H9 (cell line): ENCODE measurements around the gene TMEM108. TPM values are rescaled to one million over a fixed set of nuclear protein-coding genes. Genes with fewer than 3 reads are reported as not detected.

Experiments
- DNase-seq: peaks from one replicate; pipeline ENCODE4 v3.0.0-alpha.2; 2017
- H2AFZ ChIP-seq: one replicate; pipeline ENCODE4 v1.6.1; 2013; ENCODE audit warnings: mild to moderate bottlenecking, low read length, control low read depth, moderate library complexity
- H2AK5ac ChIP-seq: 2 replicates; pipeline ENCODE4 v1.6.1; 2013; ENCODE audit warnings: low read length, control low read depth, mixed read lengths; ENCODE audit not compliant: insufficient read length
- H2BK120ac ChIP-seq: one replicate; pipeline ENCODE4 v1.6.1; 2013; ENCODE audit warnings: low read depth, mild to moderate bottlenecking, low read length, control low read depth, inconsistent platforms; ENCODE audit not compliant: poor library complexity, severe bottlenecking
- H2BK12ac ChIP-seq: 2 replicates; pipeline ENCODE4 v1.6.1; 2013; ENCODE audit warnings: low read length, control low read depth, mixed read lengths, low read depth; ENCODE audit not compliant: insufficient read length
- H2BK15ac ChIP-seq: 2 replicates; pipeline ENCODE4 v1.6.1; 2013; ENCODE audit warnings: low read depth, low read length, control low read depth
- H2BK20ac ChIP-seq: one replicate; pipeline ENCODE4 v1.6.1; 2013; ENCODE audit warnings: low read depth, mild to moderate bottlenecking, low read length, control low read depth, inconsistent platforms; ENCODE audit not compliant: poor library complexity, severe bottlenecking
- H2BK5ac ChIP-seq: 2 replicates; pipeline ENCODE4 v1.6.1; 2013; ENCODE audit warnings: low read length, control low read depth, mixed read lengths; ENCODE audit not compliant: insufficient read length
- H3K14ac ChIP-seq: 2 replicates; pipeline ENCODE4 v1.6.1; 2013; ENCODE audit warnings: low read length, control low read depth; ENCODE audit not compliant: insufficient read depth
- H3K18ac ChIP-seq: 2 replicates; pipeline ENCODE4 v1.6.1; 2013; ENCODE audit warnings: low read depth, mild to moderate bottlenecking, mixed read lengths, low read length, control low read depth; ENCODE audit not compliant: insufficient read length
- H3K23ac ChIP-seq: 2 replicates; pipeline ENCODE4 v1.6.1; 2013; ENCODE audit warnings: low read length, control low read depth, mixed read lengths, low read depth; ENCODE audit not compliant: insufficient read length
- H3K23me2 ChIP-seq: 2 replicates; pipeline ENCODE4 v1.6.1; 2013; ENCODE audit warnings: low read depth, mild to moderate bottlenecking, mixed read lengths, low read length, control low read depth; ENCODE audit not compliant: insufficient read length, poor library complexity, severe bottlenecking
- H3K27ac ChIP-seq: 2 replicates; pipeline ENCODE4 v1.5.1; 2013; ENCODE audit warnings: low read length, control low read depth, mixed read lengths, low read depth; ENCODE audit not compliant: insufficient read length
- H3K27me3 ChIP-seq: 2 replicates; pipeline ENCODE4 v1.6.1; 2013; ENCODE audit warnings: low read length, control low read depth, inconsistent platforms; ENCODE audit not compliant: insufficient read depth
- H3K4ac ChIP-seq: 2 replicates; pipeline ENCODE4 v1.6.1; 2013; ENCODE audit warnings: low read depth, mild to moderate bottlenecking, control low read depth, inconsistent platforms, low read length, moderate library complexity
- H3K4me1 ChIP-seq: 2 replicates; pipeline ENCODE4 v1.6.1; 2013; ENCODE audit warnings: low read length, control low read depth, inconsistent platforms; ENCODE audit not compliant: insufficient read depth
- H3K4me2 ChIP-seq: 2 replicates; pipeline ENCODE4 v1.6.1; 2013; ENCODE audit warnings: low read length, control low read depth, mixed read lengths; ENCODE audit not compliant: insufficient read length, insufficient read depth
- H3K56ac ChIP-seq: 2 replicates; pipeline ENCODE4 v1.6.1; 2013; ENCODE audit warnings: low read depth, mild to moderate bottlenecking, mixed read lengths, low read length, control low read depth; ENCODE audit not compliant: insufficient read length
- H3K79me1 ChIP-seq: 2 replicates; pipeline ENCODE4 v1.6.1; 2013; ENCODE audit warnings: low read depth, mild to moderate bottlenecking, moderate library complexity, low read length, control low read depth, inconsistent platforms; ENCODE audit not compliant: insufficient read depth, poor library complexity, severe bottlenecking
- H3K79me2 ChIP-seq: 2 replicates; pipeline ENCODE4 v1.6.1; 2013; ENCODE audit warnings: low read length, control low read depth, inconsistent platforms; ENCODE audit not compliant: insufficient read depth
- H3K9ac ChIP-seq: 2 replicates; pipeline ENCODE4 v1.6.1; 2013; ENCODE audit warnings: low read length, control low read depth, mixed read lengths; ENCODE audit not compliant: insufficient read length; ENCODE audit errors: extremely low read depth
- H3K9me3 ChIP-seq: one replicate; pipeline ENCODE4 v1.6.1; 2013; ENCODE audit warnings: low read depth, low read length, inconsistent platforms; ENCODE audit not compliant: control insufficient read depth
- H3T11ph ChIP-seq: one replicate; pipeline ENCODE4 v1.6.1; 2013; ENCODE audit warnings: mild to moderate bottlenecking, low read length, control low read depth, inconsistent platforms
- H4K20me1 ChIP-seq: one replicate; pipeline ENCODE4 v1.6.1; 2013; ENCODE audit not compliant: control insufficient read depth, insufficient read length, insufficient read depth
- H4K5ac ChIP-seq: 2 replicates; pipeline ENCODE4 v1.6.1; 2013; ENCODE audit warnings: low read depth, mild to moderate bottlenecking, mixed read lengths, low read length, control low read depth; ENCODE audit not compliant: insufficient read length
- H4K8ac ChIP-seq: replicated peaks from 2 replicates; pipeline ENCODE4 v1.6.1; 2013; ENCODE audit warnings: low read length, control low read depth, mixed read lengths, low read depth; ENCODE audit not compliant: insufficient read length
- H4K91ac ChIP-seq: 2 replicates; pipeline ENCODE4 v1.6.1; 2013; ENCODE audit warnings: low read depth, mild to moderate bottlenecking, moderate library complexity, mixed read lengths, low read length, control low read depth; ENCODE audit not compliant: insufficient read length
- H3K27ac Mint-ChIP-seq, 3 experiments: 2 replicates in 2 of 3; 3 replicates in 1 of 3; pipeline ENCODE4 v1.8.0; 2020 to 2021; ENCODE audit warnings: mixed read lengths in 3 of 3, mild to moderate bottlenecking in 1 of 3, moderate library complexity in 1 of 3
- H3K27me3 Mint-ChIP-seq: 2 replicates; pipeline ENCODE4 v1.8.0; 2021; ENCODE audit warnings: low read depth, mild to moderate bottlenecking, moderate library complexity, mixed read lengths
- H3K36me3 Mint-ChIP-seq, 3 experiments: 2 replicates in 2 of 3; 3 replicates in 1 of 3; pipeline ENCODE4 v1.8.0; 2020 to 2021; ENCODE audit warnings: low read depth in 3 of 3, mixed read lengths in 3 of 3; ENCODE audit not compliant: insufficient read depth in 1 of 3
- H3K4me1 Mint-ChIP-seq, 2 experiments: 2 replicates each; pipeline ENCODE4 v1.8.0; 2020; ENCODE audit warnings: mixed read lengths in 2 of 2
- H3K4me3 Mint-ChIP-seq, 2 experiments: 2 replicates in 1 of 2; 3 replicates in 1 of 2; pipeline ENCODE4 v1.8.0; 2020 to 2021; ENCODE audit warnings: mild to moderate bottlenecking in 2 of 2, mixed read lengths in 2 of 2, moderate library complexity in 1 of 2
- H3K9me3 Mint-ChIP-seq, 2 experiments: 2 replicates in 1 of 2; 3 replicates in 1 of 2; pipeline ENCODE4 v1.8.0; 2020; ENCODE audit warnings: mild to moderate bottlenecking in 2 of 2, mixed read lengths in 2 of 2, moderate library complexity in 1 of 2
- WGBS: extraction: QIAGEN DNeasy Blood & Tissue Kit; methylation state at CpG from one replicate; pipeline ENCODE4 v1.1.7; 2013; ENCODE audit warnings: missing lambda C conversion rate, low lambda C conversion rate, mixed read lengths; ENCODE audit not compliant: insufficient read length; ENCODE audit errors: extremely low coverage; 5-methylcytosine and 5-hydroxymethylcytosine counted together
- total RNA-seq: library from RNA; stranded (reverse); gene quantifications from 2 replicates; pipeline ENCODE4 v1.2.1, GENCODE V29; 2021
- TF ChIP-seq, protein P1 (sequence below): fragments of 200-600 bp; sonication (generic); conservative IDR thresholded peaks from 3 replicates; pipeline ENCODE4 v1.8.0; 2021; ENCODE audit warnings: antibody characterized with exemption, mild to moderate bottlenecking

Gene TMEM108
- total RNA-seq, 1 experiment from 2014 or later = 5.0 TPM

DNA sequence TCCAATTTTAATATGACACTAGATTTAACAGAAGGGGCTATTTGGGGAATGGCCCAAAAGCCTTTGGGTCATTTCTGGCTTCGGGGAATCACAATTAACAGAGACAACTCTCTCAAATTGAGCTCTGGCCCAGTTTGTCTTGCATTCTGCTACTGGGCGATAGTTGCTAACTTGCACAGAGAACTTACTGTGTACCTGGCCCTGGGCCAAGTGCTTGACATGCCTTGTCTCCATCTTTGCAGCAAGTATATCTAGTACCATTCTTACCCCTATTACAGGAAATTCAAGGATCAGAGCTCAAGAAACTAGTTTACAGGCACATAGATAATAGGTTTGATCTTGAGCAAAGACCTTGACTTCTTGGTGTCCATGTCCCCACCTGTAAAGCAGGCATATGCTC is 175.7 kb downstream of the TMEM108 start:
- Histone ChIP-seq H2BK5ac (no peak overlapping the region), H4K5ac (no peak overlapping the region), H3K27ac (no peak overlapping the region), H3K23me2 (no peaks in the 10 kb centered on the region), H2AFZ (no peak overlapping the region), H3K23ac (no peak overlapping the region), H2BK20ac (no peak overlapping the region), H3K18ac (no peak overlapping the region), H3K4me2 (no peak overlapping the region), H2AK5ac (no peak overlapping the region), H2BK12ac (no peak overlapping the region), H3K9ac (no peak overlapping the region), H2BK15ac (no peak overlapping the region), H4K20me1 (no peaks in the 10 kb centered on the region), H3K79me2 (peaks cover 2% of the 10 kb centered on the region; the same call in 1 of the 2 replicates), H3K4ac (no peak overlapping the region), H4K8ac (no peak overlapping the region), H3T11ph (no peak overlapping the region), H3K27me3 (no peaks in the 10 kb centered on the region), H3K9me3 (no peaks in the 10 kb centered on the region), H3K56ac (no peak overlapping the region), H3K14ac (no peak overlapping the region), H2BK120ac (no peak overlapping the region), H3K79me1 (no peaks in the 10 kb centered on the region), H3K4me1 (peaks cover 6% of the 10 kb centered on the region; the same call in 1 of the 2 replicates), H4K91ac (no peak overlapping the region)
- TF ChIP-seq, protein P1, sequence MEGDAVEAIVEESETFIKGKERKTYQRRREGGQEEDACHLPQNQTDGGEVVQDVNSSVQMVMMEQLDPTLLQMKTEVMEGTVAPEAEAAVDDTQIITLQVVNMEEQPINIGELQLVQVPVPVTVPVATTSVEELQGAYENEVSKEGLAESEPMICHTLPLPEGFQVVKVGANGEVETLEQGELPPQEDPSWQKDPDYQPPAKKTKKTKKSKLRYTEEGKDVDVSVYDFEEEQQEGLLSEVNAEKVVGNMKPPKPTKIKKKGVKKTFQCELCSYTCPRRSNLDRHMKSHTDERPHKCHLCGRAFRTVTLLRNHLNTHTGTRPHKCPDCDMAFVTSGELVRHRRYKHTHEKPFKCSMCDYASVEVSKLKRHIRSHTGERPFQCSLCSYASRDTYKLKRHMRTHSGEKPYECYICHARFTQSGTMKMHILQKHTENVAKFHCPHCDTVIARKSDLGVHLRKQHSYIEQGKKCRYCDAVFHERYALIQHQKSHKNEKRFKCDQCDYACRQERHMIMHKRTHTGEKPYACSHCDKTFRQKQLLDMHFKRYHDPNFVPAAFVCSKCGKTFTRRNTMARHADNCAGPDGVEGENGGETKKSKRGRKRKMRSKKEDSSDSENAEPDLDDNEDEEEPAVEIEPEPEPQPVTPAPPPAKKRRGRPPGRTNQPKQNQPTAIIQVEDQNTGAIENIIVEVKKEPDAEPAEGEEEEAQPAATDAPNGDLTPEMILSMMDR = no peak
- Mint-ChIP-seq H3K36me3 (peaks cover 0 to 10% (median 7%) of the 10 kb centered on the region in 3 experiments; a peak in 4 of 7 replicates), H3K9me3 (peaks cover 12 to 14% of the 10 kb centered on the region in 2 experiments; a peak in 4 of 5 replicates), H3K4me1 (peaks cover 32 to 37% of the 10 kb centered on the region in 2 experiments), H3K4me3 (no peak overlapping the region), H3K27ac (peak overlapping the region in 1 of 3 experiments; percentile 8; a peak in 1 of 7 replicates), H3K27me3 (no peaks in the 10 kb centered on the region)
- no CpG with 5 or more reads among the region's 2 CpGs for WGBS
- DNase-seq = no peak
